GM04503 (cell line): ENCODE results near the gene CDH1.

Experiments used
- DNase-seq: peaks from one replicate; pipeline ENCODE4 v3.0.0-alpha.2; 2012; ENCODE audit warnings: low read depth

Gene CDH1

GRCh38 chr16:68857479-68857878 is 120.4 kb downstream of the CDH1 start:
- no peak for DNase-seq

- no peak for DNase-seq
Measured at GRCh38 chr16:68859828-68860227, 122.7 kb downstream of the CDH1 start.

GRCh38 chr16:68860978-68861892 is 124.1 kb downstream of the CDH1 start:
- no peak for DNase-seq

GRCh38 chr16:68866933-68867332 is 129.8 kb downstream of the CDH1 start:
- no peak for DNase-seq

- DNase-seq, result no peak
Measured at GRCh38 chr16:68869492-68870088, 132.5 kb downstream of the CDH1 start.

- no peak for DNase-seq
Measured at GRCh38 chr16:68873635-68874471, 136.8 kb downstream of the CDH1 start.

GRCh38 chr16:68875871-68876270 is 138.8 kb downstream of the CDH1 start:
- no peak for DNase-seq

- DNase-seq, result no peak
Measured at GRCh38 chr16:68883685-68884084, 146.6 kb downstream of the CDH1 start.

- peak; percentile 8 for DNase-seq
Measured at GRCh38 chr16:68884401-68884800, 147.3 kb downstream of the CDH1 start.
